SK-N-SH (cell line): ENCODE data around the gene SPON1. TPM values are rescaled to one million over a fixed set of nuclear protein-coding genes. Genes with fewer than 3 reads are reported as not detected.

ENCODE experiments used
- CTCF ChIA-PET: fragments of 300-600, 350-600 bp; formaldehyde crosslinking; extraction: SDS; loops from one replicate; lab custom pipeline; 2021; lab: Yijun Ruan, JAX
- POLR2A ChIA-PET: fragments of 350-600 bp; sonication (Branson Sonifier 250); formaldehyde crosslinking; extraction: SDS; loops from one replicate; lab custom pipeline; 2020; ENCODE audit warnings: antibody characterized with exemption, inconsistent platforms; lab: Yijun Ruan, JAX
- DNase-seq: peaks from one replicate; pipeline ENCODE4 v3.0.0; 2012
- H2AFZ ChIP-seq: fragments of 200-600 bp; sonication (generic); 2 replicates; pipeline ENCODE4 v1.8.1; 2016; ENCODE audit warnings: antibody characterized with exemption, mild to moderate bottlenecking, low read depth
- H3F3A ChIP-seq: fragments of 200-600 bp; sonication (generic); replicated peaks from 2 replicates; pipeline ENCODE3; 2016; ENCODE audit warnings: antibody characterized with exemption, mild to moderate bottlenecking; ENCODE audit not compliant: insufficient read depth
- H3K27ac ChIP-seq, 2 experiments: fragments of 200-500 bp in 1 of 2; fragments of 200-600 bp in 1 of 2; sonication (Bioruptor generic) in 1 of 2; sonication (generic), shearing (Covaris generic) in 1 of 2; 2 replicates each; pipeline versions ENCODE4 v1.5.1 to v1.6.1; 2014 to 2016; ENCODE audit warnings: low read depth in 2 of 2, inconsistent platforms in 1 of 2, low read length in 1 of 2, mild to moderate bottlenecking in 1 of 2, mixed read lengths in 1 of 2
- H3K27me3 ChIP-seq: fragments of 200-600 bp; sonication (generic), shearing (Covaris generic); 2 replicates; pipeline ENCODE4 v1.6.1; 2016; ENCODE audit warnings: mixed run types; ENCODE audit not compliant: insufficient read depth
- H3K36me3 ChIP-seq, 2 experiments: fragments of 200-500 bp in 1 of 2; fragments of 200-600 bp in 1 of 2; sonication (Bioruptor generic) in 1 of 2; sonication (generic) in 1 of 2; replicated peaks in 1 of 2; 2 replicates each; pipeline versions ENCODE3 to v1.5.1; 2014 to 2016; ENCODE audit warnings: low read length in 1 of 2, mild to moderate bottlenecking in 1 of 2; ENCODE audit not compliant: insufficient read depth in 2 of 2, control insufficient read depth in 1 of 2
- H3K4me1 ChIP-seq, 2 experiments: fragments of 200-500 bp in 1 of 2; fragments of 200-600 bp in 1 of 2; sonication (Bioruptor generic) in 1 of 2; sonication (generic), shearing (Covaris generic) in 1 of 2; 2 replicates each; pipeline versions ENCODE4 v1.5.1 to v1.6.1; 2014 to 2016; ENCODE audit warnings: low read depth in 1 of 2, low read length in 1 of 2, mixed run types in 1 of 2; ENCODE audit not compliant: insufficient read depth in 2 of 2, control insufficient read depth in 1 of 2
- H3K4me2 ChIP-seq: fragments of 200-600 bp; sonication (generic), shearing (Covaris generic); 2 replicates; pipeline ENCODE4 v1.6.1; 2017; ENCODE audit warnings: mixed run types
- H3K4me3 ChIP-seq, 2 experiments: fragments of 200-500 bp in 1 of 2; fragments of 200-600 bp in 1 of 2; sonication (Bioruptor generic) in 1 of 2; sonication (generic), shearing (Covaris generic) in 1 of 2; 2 replicates each; pipeline versions ENCODE4 v1.5.1 to v1.8.1; 2014 to 2016; ENCODE audit warnings: low read depth in 2 of 2, inconsistent platforms in 1 of 2, low read length in 1 of 2, mild to moderate bottlenecking in 1 of 2, mixed read lengths in 1 of 2, moderate library complexity in 1 of 2
- H3K79me2 ChIP-seq: fragments of 200-600 bp; sonication (generic); 2 replicates; pipeline ENCODE4 v1.8.1; 2017; ENCODE audit warnings: mild to moderate bottlenecking; ENCODE audit not compliant: insufficient read depth
- H3K9ac ChIP-seq: fragments of 200-600 bp; sonication (generic); 2 replicates; pipeline ENCODE4 v1.6.1; 2017; ENCODE audit warnings: mixed run types
- H3K9me2 ChIP-seq: fragments of 200-600 bp; sonication (generic); 2 replicates; pipeline ENCODE4 v1.6.1; 2017; ENCODE audit warnings: mixed run types
- H3K9me3 ChIP-seq: fragments of 200-600 bp; sonication (generic); 2 replicates; pipeline ENCODE4 v1.6.1; 2017; ENCODE audit warnings: mixed run types, mild to moderate bottlenecking, moderate library complexity
- H4K20me1 ChIP-seq: fragments of 200-600 bp; sonication (generic); 2 replicates; pipeline ENCODE4 v1.6.1; 2017; ENCODE audit warnings: mild to moderate bottlenecking, mixed run types; ENCODE audit not compliant: insufficient read depth
- ELF1 ChIP-seq: IDR thresholded peaks from 2 replicates; pipeline ENCODE4 v1.4.0; 2012
- NFIC ChIP-seq: IDR thresholded peaks from 2 replicates; pipeline ENCODE4 v1.4.0; 2012; ENCODE audit warnings: borderline replicate concordance
- NRF1 ChIP-seq: IDR thresholded peaks from 2 replicates; pipeline ENCODE4 v1.6.1; 2012; ENCODE audit warnings: low read depth, mild to moderate bottlenecking, low read length
- POLR2AphosphoS5 ChIP-seq: IDR thresholded peaks from 2 replicates; pipeline ENCODE4 v1.6.1; 2012; ENCODE audit warnings: low read depth, low read length
- RXRA ChIP-seq: IDR thresholded peaks from 2 replicates; pipeline ENCODE4 v1.4.0; 2012; ENCODE audit warnings: low read depth, mild to moderate bottlenecking, borderline replicate concordance
- SIN3A ChIP-seq: IDR thresholded peaks from 2 replicates; pipeline ENCODE4 v1.6.1; 2012; ENCODE audit warnings: low read depth, mild to moderate bottlenecking, low read length, moderate library complexity, borderline replicate concordance
- WGBS: methylation state at CpG from one replicate; pipeline ENCODE4 v1.1.6; 2017; ENCODE audit warnings: low lambda C conversion rate; 5-methylcytosine and 5-hydroxymethylcytosine counted together
- polyA plus RNA-seq, 3 experiments: library from polyadenylated mRNA; depleted of rRNA; stranded (reverse); fragments of >200 nt; gene quantifications; 2 replicates each; pipeline ENCODE4 v1.2.3, GENCODE V29; 2012
- TF ChIP-seq, protein P1 (sequence below): IDR thresholded peaks from 2 replicates; pipeline ENCODE4; 2012
- TF ChIP-seq, protein P2 (sequence below): fragments of 200-600 bp; sonication (generic); IDR thresholded peaks from 2 replicates; pipeline ENCODE4 v1.6.1; 2017; ENCODE audit warnings: antibody characterized with exemption, mild to moderate bottlenecking, moderate library complexity
- TF ChIP-seq, protein P3 (sequence below): fragments of 150-350 bp; IDR thresholded peaks from 2 replicates; pipeline ENCODE4 v1.6.1; 2017; ENCODE audit warnings: antibody characterized with exemption, low read length, low read depth, borderline replicate concordance

Gene SPON1
- polyA plus RNA-seq, 1 of the 3 experiments (the other 2 are of a cell fraction): not detected

DNA sequence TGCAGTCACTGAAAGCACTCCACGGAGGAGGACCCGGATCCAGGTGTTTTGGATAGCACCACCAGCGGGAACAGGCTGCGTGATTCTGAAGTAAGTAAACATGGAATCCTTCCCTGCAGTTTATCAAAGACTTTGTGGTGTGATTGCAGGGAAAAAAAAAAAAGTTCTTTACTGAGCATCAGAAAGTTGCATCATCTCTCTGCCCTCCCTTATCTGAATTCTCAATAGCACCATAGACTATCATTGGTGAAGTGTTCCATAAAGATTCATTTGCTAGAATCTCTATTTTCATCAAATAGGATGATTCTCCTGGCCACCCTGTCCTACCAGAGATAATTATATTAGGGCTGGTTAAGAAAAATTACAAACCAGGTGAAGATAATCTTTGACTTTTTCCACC, 79.0 kb downstream of the SPON1 start:
- Histone ChIP-seq H3K4me3 (no peak overlapping the region), H3K9me2 (no peaks in the 10 kb centered on the region), H3K9ac (no peak overlapping the region), H3K27me3 (no peaks in the 10 kb centered on the region), H3K79me2 (no peaks in the 10 kb centered on the region), H3K27ac (no peak overlapping the region), H2AFZ (no peak overlapping the region), H3F3A (no peaks in the 10 kb centered on the region), H3K4me1 (no peaks in the 10 kb centered on the region), H4K20me1 (no peaks in the 10 kb centered on the region), H3K4me2 (no peak overlapping the region), H3K36me3 (no peaks in the 10 kb centered on the region), H3K9me3 (no peaks in the 10 kb centered on the region)
- no peak for DNase-seq
- no peak for TF ChIP-seq NRF1
- TF ChIP-seq, protein P1, sequence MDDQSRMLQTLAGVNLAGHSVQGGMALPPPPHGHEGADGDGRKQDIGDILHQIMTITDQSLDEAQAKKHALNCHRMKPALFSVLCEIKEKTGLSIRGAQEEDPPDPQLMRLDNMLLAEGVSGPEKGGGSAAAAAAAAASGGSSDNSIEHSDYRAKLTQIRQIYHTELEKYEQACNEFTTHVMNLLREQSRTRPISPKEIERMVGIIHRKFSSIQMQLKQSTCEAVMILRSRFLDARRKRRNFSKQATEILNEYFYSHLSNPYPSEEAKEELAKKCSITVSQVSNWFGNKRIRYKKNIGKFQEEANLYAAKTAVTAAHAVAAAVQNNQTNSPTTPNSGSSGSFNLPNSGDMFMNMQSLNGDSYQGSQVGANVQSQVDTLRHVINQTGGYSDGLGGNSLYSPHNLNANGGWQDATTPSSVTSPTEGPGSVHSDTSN: no peak
- no peak for TF ChIP-seq POLR2AphosphoS5
- no peak for TF ChIP-seq NFIC
- ChIA-PET CTCF (interaction anchor here (0.6 kb wide), 1 partner anchor 192 kb away, joined by 3 read pairs; no protein-coding TSS in a partner anchor), POLR2A (no interaction called here)
- WGBS: 37% methylated on average over 4 of the region's 4 CpGs

DNA sequence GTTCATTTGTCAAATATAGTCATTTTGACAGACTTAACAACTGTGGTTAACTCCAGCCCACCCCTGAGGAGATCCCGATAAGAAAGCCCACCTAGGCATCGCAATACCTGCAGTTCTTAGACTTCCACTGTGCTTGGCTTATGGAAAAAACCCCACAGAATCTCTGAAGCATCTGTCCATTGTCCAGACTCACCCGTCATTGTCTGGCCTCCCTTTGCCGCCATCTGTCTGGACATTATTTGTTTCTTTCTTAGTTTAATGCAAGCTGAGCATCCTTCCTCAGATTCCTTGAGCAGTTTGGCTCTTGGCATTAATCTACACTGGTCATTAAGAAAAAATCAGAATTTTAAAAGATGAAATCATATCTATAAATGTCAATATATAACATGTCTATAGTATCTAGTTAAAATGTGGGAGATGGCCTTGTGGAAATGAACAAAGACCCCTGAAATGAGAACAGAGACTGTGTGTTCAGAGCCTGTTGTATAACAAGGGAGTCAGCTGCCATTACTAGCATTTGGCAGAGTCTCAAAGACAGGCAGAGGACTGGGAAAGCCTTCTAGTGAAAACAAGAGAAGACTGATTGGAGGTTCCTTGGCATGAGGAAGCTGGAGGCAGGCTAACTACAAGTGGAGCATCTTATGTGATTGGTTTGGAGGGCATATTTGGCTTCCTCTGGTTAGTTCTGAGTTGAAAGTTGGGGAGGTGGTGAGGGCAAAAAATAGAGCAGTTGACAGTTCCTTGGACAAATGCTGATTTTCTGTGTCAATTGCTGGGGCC, 80.4 kb downstream of the SPON1 start:
- ChIA-PET CTCF (no interaction called here), POLR2A (no interaction called here)
- no peaks in the 10 kb centered on the region for H3K9me3 ChIP-seq

More for the DNA sequence above, 80.4 kb downstream of the SPON1 start:
- H3K4me2 ChIP-seq: no peak overlapping the region
- H3K9ac ChIP-seq: no peak overlapping the region
- H3K9me2 ChIP-seq: no peaks in the 10 kb centered on the region
- no peaks in the 10 kb centered on the region for H3K36me3 ChIP-seq
- H3K79me2 ChIP-seq: no peaks in the 10 kb centered on the region
- TF ChIP-seq RXRA (no peak), SIN3A (no peak), NRF1 (no peak), ELF1 (no peak), NFIC (no peak)
- TF ChIP-seq, protein P2, sequence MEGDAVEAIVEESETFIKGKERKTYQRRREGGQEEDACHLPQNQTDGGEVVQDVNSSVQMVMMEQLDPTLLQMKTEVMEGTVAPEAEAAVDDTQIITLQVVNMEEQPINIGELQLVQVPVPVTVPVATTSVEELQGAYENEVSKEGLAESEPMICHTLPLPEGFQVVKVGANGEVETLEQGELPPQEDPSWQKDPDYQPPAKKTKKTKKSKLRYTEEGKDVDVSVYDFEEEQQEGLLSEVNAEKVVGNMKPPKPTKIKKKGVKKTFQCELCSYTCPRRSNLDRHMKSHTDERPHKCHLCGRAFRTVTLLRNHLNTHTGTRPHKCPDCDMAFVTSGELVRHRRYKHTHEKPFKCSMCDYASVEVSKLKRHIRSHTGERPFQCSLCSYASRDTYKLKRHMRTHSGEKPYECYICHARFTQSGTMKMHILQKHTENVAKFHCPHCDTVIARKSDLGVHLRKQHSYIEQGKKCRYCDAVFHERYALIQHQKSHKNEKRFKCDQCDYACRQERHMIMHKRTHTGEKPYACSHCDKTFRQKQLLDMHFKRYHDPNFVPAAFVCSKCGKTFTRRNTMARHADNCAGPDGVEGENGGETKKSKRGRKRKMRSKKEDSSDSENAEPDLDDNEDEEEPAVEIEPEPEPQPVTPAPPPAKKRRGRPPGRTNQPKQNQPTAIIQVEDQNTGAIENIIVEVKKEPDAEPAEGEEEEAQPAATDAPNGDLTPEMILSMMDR: no peak
- TF ChIP-seq, protein P3, sequence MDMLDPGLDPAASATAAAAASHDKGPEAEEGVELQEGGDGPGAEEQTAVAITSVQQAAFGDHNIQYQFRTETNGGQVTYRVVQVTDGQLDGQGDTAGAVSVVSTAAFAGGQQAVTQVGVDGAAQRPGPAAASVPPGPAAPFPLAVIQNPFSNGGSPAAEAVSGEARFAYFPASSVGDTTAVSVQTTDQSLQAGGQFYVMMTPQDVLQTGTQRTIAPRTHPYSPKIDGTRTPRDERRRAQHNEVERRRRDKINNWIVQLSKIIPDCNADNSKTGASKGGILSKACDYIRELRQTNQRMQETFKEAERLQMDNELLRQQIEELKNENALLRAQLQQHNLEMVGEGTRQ: no peak
- H3K4me3 ChIP-seq: no peak overlapping the region
- H3K27me3 ChIP-seq: no peaks in the 10 kb centered on the region
- H3K27ac ChIP-seq: no peak overlapping the region
- H4K20me1 ChIP-seq: no peaks in the 10 kb centered on the region
- H3K4me1 ChIP-seq: no peaks in the 10 kb centered on the region
- no peak for DNase-seq
- no peaks in the 10 kb centered on the region for H3F3A ChIP-seq
- WGBS: 43% methylated on average over 4 of the region's 4 CpGs
- H2AFZ ChIP-seq: no peak overlapping the region
